Measurements from ENCODE around the gene FNDC3B.

- TF ChIP-seq, protein P1, sequence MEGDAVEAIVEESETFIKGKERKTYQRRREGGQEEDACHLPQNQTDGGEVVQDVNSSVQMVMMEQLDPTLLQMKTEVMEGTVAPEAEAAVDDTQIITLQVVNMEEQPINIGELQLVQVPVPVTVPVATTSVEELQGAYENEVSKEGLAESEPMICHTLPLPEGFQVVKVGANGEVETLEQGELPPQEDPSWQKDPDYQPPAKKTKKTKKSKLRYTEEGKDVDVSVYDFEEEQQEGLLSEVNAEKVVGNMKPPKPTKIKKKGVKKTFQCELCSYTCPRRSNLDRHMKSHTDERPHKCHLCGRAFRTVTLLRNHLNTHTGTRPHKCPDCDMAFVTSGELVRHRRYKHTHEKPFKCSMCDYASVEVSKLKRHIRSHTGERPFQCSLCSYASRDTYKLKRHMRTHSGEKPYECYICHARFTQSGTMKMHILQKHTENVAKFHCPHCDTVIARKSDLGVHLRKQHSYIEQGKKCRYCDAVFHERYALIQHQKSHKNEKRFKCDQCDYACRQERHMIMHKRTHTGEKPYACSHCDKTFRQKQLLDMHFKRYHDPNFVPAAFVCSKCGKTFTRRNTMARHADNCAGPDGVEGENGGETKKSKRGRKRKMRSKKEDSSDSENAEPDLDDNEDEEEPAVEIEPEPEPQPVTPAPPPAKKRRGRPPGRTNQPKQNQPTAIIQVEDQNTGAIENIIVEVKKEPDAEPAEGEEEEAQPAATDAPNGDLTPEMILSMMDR (IDR thresholded peaks at IDR 0.05), result no peak
- TF ChIP-seq POLR2A (IDR thresholded peaks at IDR 0.05), result no peak
Measured at GRCh38 chr3:172070802-172071201, 31.4 kb downstream of the FNDC3B start.
